ENCODE results near the gene CAMTA1. TPM values are rescaled to one million over a fixed set of nuclear protein-coding genes. Genes with fewer than 3 reads are reported as not detected.

CAMTA1 gene
- polyA plus RNA-seq, 1 donor (not counting 4 experiments of a cell fraction or from before 2014, with no cell fraction given): 51.4 TPM

DNA sequence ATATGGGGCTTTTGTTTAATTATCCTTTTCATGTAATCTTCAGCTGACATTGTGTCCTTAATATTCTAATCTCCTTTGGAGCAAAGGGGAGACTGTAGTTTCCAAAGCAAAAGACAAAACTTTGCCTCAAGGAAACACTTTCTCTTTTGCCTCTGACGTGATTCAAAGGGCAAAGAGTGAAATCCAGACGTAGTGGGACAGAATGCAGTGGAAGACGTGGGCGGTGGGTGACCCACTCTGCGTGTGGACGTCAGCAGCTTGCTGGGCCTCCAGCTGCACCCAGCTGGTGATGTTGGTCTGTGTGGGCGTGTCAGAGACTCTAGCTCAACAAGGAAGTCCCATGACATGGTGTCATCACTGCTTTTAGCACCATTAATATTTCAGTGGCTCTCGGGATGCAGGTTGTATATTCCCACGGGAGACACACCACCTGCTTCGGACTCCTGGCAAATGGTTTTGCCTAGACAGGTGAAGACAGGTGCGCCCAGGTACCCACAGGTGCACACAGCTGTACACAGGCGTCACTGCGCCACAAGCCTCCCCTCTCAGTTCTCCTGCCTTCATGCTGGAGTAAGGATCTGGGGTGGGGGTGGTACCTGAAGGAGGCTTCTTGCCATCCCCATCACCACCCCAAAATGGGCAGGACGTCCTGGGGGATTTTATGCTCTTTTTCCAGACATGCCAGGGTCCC is 693.7 kb downstream of the CAMTA1 start:
- no peak overlapping the region for H3K9ac ChIP-seq (ENCODE audit: control insufficient read depth, extremely low read depth, insufficient read depth, low read length)
- no peak overlapping the region for H2AFZ ChIP-seq (ENCODE audit: control insufficient read depth, low read length)
- no peaks in the 10 kb centered on the region for H4K20me1 ChIP-seq (ENCODE audit: control insufficient read depth, extremely low read depth, insufficient read depth, low read length)
- DNase-seq (ENCODE audit: low read depth, low spot score): no peak
- H3K4me3 ChIP-seq (ENCODE audit: control insufficient read depth in 2 of 3, extremely low read depth in 1 of 3, insufficient read depth in 2 of 3, low read depth in 1 of 3, low read length in 3 of 3): no peak overlapping the region
- TF ChIP-seq CTCF (optimal IDR thresholded peaks at IDR 0.05 in 1 of 3, IDR thresholded peaks at IDR 0.05 in 1 of 3, conservative IDR thresholded peaks at IDR 0.05 in 1 of 3; ENCODE audit: extremely low read depth in 1 of 3, insufficient read depth in 2 of 3, low read length in 3 of 3): no peak
- TF ChIP-seq EZH2 (IDR thresholded peaks at IDR 0.05; ENCODE audit: low read length): no peak
- no peak for FAIRE-seq
- no peaks in the 10 kb centered on the region for H3K9me3 ChIP-seq (ENCODE audit: control insufficient read depth, low read depth, low read length)
- H3K9me1 ChIP-seq (ENCODE audit: control insufficient read depth, extremely low read depth, insufficient read depth, low read length): no peaks in the 10 kb centered on the region
- dilution Hi-C loops (cut with MboI; ENCODE audit: extremely low pct_ligation_motif_present, low sequenced_read_pairs): no loop called here
- H3K27me3 ChIP-seq (ENCODE audit: control insufficient read depth, extremely low read depth, insufficient read depth, low read length): peaks cover 50% of the 10 kb centered on the region
- no peaks in the 10 kb centered on the region for H3K79me2 ChIP-seq (ENCODE audit: control insufficient read depth, insufficient read depth, low read length)
- no peaks in the 10 kb centered on the region for H3K4me1 ChIP-seq (ENCODE audit: control insufficient read depth, extremely low read depth, insufficient read depth, low read length)
- H3K27ac ChIP-seq (ENCODE audit: control insufficient read depth, insufficient read depth, low read length): no peak overlapping the region
- no peak overlapping the region for H3K4me2 ChIP-seq (ENCODE audit: control insufficient read depth, extremely low read depth, insufficient read depth, low read depth, low read length)
- no peaks in the 10 kb centered on the region for H3K36me3 ChIP-seq (ENCODE audit: control insufficient read depth in 2 of 2, extremely low read depth in 1 of 2, insufficient read depth in 2 of 2, low read length in 2 of 2)

GRCh38 chr1:7479571-7479970 is 694.3 kb downstream of the CAMTA1 start:
- FAIRE-seq: no peak
- Histone ChIP-seq H3K4me2 (ENCODE audit: control insufficient read depth, extremely low read depth, insufficient read depth, low read depth, low read length) (no peak overlapping the region), H3K9me3 (ENCODE audit: control insufficient read depth, low read depth, low read length) (no peaks in the 10 kb centered on the region), H4K20me1 (ENCODE audit: control insufficient read depth, extremely low read depth, insufficient read depth, low read length) (no peaks in the 10 kb centered on the region), H3K9me1 (ENCODE audit: control insufficient read depth, extremely low read depth, insufficient read depth, low read length) (no peaks in the 10 kb centered on the region), H3K79me2 (ENCODE audit: control insufficient read depth, insufficient read depth, low read length) (no peaks in the 10 kb centered on the region), H3K36me3 (ENCODE audit: control insufficient read depth in 2 of 2, extremely low read depth in 1 of 2, insufficient read depth in 2 of 2, low read length in 2 of 2) (no peaks in the 10 kb centered on the region), H3K27ac (ENCODE audit: control insufficient read depth, insufficient read depth, low read length) (no peak overlapping the region), H3K4me3 (ENCODE audit: control insufficient read depth in 2 of 3, extremely low read depth in 1 of 3, insufficient read depth in 2 of 3, low read depth in 1 of 3, low read length in 3 of 3) (no peak overlapping the region), H3K27me3 (ENCODE audit: control insufficient read depth, extremely low read depth, insufficient read depth, low read length) (peaks cover 51% of the 10 kb centered on the region), H3K9ac (ENCODE audit: control insufficient read depth, extremely low read depth, insufficient read depth, low read length) (no peak overlapping the region), H2AFZ (ENCODE audit: control insufficient read depth, low read length) (no peak overlapping the region), H3K4me1 (ENCODE audit: control insufficient read depth, extremely low read depth, insufficient read depth, low read length) (no peaks in the 10 kb centered on the region)
- TF ChIP-seq EZH2 (IDR thresholded peaks at IDR 0.05; ENCODE audit: low read length): no peak
- TF ChIP-seq CTCF (optimal IDR thresholded peaks at IDR 0.05 in 1 of 3, IDR thresholded peaks at IDR 0.05 in 1 of 3, conservative IDR thresholded peaks at IDR 0.05 in 1 of 3; ENCODE audit: extremely low read depth in 1 of 3, insufficient read depth in 2 of 3, low read length in 3 of 3): no peak
- dilution Hi-C loops (cut with MboI; ENCODE audit: extremely low pct_ligation_motif_present, low sequenced_read_pairs): no loop called here
- DNase-seq (ENCODE audit: low read depth, low spot score): no peak

Measured in keratinocyte (primary cell).